ENCODE results near the gene TMTC3.

- TF ChIP-seq CTCF (IDR thresholded peaks at IDR 0.05) (no peak), POLR2A (IDR thresholded peaks at IDR 0.05) (no peak)
These were observed 2.7 kb downstream of the TMTC3 start for GRCh38 chr12:88144546-88145468.

All from testis (tissue), 2 donors.